Fibroblast of skin of right biceps (primary cell): Measurements from ENCODE around the gene PPP1R12C.
"Not testable (repeated sequence)": the region's sequence is repeated elsewhere in the genome, so short reads cannot be mapped to it uniquely, and the experiment has no call there.

Experiments used
- DNase-seq: peaks from one replicate; pipeline ENCODE4 v3.0.0-alpha.2; 2013

Gene PPP1R12C

GRCh38 chr19:55116859-55117662 lies at the start of gene PPP1R12C:
TSS of gene PPP1R12C (minus strand) at chr19:55117637. CDS start at chr19:55117543, 94 bp downstream.
- DNase-seq, result no peak

DNA sequence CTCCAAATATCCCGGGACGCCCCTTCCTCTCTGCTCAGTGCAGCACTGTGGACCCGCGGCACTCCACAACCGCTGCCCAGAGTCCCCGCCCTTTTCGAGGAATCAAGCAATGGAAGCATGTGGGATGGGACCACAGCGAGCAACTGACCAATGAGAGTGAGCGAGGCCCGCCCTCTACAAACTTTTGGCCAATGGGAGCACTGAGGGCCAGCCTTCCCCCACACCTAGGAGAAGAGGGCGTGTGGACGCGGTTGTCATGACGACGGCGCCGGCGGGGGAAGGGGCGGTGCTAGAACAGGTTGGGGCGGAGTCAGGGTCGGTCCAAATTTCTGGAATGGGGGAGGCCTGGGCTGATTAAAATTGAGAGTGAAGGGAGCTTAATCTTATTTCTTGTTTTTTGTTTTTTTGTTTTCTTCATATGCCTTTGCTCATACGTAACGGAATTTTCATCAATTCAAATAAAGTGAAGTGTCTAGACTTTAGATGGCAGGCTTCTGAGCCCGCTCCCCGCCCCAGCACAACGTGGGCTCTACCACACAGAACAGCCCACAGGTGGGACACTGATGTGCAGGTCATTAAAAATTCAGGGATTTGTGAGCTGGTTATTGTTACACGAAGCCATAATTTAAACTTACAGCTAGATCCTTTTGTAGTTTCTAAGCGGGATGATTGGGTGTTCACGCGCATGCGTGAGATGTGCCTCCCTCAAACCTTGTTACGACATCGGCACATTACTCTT lies 49.3 kb upstream of the PPP1R12C start, which contains the start of gene DNAAF3:
TSS of gene DNAAF3 (minus strand) at position 84 of the 739 bp plus-strand sequence. CDS start 200 bp downstream, outside the sequence.
- peak; percentile 98 for DNase-seq

GRCh38 chr19:55165952-55166529 lies 48.6 kb upstream of the PPP1R12C start:
- DNase-seq, result peak; percentile 74

DNA sequence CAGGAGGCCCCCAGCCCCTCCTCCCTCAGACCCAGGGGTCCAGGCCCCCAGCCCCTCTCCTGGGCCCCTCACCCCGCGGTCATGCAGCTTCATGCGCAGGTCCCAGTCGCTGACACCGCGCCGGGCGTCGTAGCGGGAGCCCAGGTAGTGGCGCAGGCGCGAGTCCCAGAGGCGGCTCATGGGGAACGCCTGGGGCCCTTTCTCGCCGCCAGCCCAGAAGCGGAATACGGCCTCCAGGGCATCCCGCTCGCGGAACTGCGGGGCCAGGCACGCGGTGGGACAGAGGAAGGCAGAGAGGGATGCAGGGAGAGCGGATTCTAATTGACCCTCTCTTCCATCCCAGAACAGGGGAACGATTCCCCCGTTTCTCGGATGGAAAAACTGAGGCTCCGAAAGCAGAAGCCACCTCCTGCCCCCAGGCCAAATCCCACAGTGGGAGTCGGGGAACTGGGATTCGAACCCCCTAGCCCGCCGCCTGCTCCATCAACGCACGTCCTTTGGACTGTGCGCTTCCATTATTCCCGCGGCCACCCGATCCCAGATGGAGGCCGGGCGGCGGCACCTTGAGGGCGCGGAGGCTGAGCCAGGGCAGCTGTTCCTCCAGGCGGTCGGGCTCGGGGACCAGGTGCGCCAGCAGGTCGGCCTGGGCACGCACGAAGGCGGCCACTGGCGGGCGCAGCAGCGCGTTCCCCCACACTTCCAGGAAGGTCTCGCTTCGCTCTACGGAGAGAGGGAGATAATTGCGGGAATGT lies 44.3 kb upstream of the PPP1R12C start:
- no peak for DNase-seq

DNA sequence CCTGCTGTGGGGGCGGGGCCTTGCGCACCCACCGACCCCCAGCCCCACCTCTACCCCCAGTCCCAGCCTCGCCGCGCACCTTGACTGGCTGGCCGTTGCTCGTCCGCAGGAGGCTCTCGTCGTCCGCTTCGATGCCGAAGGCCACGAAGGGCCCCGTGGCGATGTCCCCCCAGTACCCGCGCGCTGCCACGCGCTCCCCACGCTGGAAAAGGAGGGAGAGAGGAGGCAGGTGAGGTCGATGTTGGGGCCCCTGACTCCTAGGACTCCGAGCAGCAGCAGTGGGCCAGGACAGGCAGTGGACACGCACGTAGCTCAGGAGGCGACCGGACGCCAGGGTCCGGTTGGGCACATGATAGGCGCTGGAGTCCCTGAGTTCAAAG lies 43.5 kb upstream of the PPP1R12C start:
- no peak for DNase-seq

DNA sequence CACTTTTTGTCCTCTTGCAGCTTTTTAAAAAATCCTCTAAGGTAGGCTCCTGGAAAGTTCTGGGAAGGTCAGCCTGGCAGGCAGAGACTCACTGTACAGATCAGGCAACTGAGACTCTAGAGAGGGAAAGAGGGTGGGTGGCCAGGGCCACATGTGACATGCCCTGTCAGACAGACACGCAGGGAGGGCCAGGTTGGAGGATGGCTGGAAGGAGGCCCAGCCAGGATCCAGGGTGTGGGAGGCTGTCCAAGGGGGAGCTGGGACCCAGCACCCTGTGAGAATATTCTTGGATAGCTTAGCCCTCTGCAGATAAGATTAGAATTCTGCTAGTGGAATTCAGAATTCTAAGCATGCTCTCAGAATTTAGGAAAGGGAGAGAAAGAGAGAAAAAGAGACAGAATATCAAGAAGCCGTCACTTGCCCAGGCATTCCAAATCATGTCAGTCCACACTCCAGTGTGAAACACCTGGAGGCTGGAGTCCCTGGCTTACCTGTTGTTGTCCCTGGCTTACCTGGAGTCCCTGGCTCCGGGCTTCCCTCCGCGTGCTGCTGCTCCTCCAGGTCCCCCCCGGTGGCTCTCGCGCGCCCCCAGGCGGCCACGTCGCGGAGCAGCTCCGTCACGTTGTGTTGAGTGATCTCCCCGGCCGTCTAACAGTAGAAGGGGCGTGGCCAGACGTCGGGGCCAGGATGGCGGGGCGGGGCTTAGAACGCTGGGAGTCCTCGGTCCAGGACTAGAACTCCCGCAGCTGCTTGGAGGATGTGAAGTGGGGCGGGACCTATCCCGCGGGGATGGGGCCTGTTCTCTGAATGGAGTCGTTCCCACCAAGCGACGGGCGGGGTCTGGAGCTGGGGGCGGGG lies 42.9 kb upstream of the PPP1R12C start:
- peak; percentile 81 for DNase-seq

DNA sequence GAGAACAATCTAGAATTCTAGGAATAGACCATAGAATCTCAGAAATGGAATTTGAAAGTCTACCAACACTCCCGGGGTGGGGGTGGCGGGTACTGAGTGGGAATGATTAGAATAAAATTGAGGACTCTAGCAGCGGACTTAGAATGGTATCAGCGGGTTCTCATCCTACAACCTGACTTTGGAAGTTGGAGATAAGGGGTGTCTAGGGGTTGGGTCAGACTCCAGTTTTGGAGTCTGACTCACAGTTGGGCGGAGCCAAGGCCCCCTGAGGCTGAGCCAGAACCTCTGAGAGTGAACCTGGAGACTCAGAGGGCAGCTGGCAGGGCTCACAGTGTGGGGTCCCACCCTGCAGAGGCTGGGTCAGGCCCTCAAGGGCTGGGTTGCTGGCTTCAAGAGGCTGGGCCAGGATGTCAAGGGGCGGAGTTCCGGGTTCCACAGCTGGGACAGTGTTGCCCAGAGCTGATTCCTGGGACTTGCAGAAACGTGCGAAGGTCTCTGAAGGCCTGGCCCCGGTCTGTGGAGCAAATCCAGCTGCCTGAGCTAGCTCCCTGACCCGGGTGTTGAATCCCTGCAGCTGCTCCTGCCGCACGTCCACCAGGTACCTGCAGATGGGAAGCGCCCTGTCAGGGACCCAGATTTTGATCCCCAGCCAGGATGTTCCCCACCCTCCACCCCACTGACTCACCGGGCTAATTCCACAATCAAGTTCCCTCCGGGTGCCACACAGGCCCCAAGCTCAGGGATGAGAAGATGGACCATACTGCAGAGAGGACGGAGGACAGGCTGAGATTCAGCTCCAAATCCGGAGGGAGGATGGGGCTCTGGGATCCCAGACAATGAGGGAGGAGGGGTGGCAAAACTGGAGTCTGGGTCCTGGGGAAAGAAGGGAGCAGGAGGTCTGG lies 41.7 kb upstream of the PPP1R12C start:
- DNase-seq, result peak; percentile 37

GRCh38 chr19:55158423-55158822 lies 41.0 kb upstream of the PPP1R12C start:
- DNase-seq, result no peak

DNA sequence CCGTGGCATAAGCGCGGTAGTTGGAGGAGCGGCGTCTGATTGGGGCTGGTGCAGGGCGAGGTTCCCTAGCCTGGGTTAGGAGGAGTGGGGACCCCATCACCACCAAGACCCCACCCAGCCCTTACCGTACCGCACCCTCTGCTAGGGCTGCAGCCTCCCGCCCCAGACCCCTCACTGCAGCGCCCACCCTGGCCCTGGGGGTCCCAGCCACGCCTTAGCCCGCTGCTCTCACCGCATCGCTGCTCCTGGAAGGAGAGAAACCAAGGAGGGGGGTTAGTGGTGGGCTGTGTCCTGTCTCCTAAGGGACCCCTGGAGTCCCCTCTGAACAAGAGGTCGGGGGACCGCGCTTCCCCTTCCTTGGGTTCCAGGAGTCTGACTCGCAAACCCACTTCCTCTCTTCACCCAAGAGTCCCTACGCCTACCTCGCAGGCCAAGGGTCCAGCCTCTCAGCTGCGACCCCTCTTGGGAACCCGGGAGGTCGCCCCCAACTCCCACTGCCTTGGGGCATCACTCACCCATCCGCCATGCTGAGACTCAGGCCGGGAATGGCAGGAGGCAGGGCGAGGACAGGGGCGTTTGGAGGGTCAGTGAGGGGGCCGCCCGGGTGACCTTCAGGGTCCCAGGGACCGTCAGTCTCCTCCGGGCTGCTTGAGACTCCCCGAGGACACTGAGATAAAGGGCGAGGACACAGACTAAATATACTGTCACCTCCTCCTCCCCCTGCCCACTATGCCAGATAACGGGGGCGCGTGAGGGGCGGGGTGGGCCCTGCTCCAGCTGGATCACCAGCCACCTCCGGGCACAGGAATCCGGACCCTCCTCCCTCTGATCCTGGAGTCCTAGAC lies 39.8 kb upstream of the PPP1R12C start, which contains the start of gene TNNI3:
TSS of gene TNNI3 (minus strand) at position 669 of the 845 bp plus-strand sequence. CDS start at position 526, 143 bp downstream.
- no peak for DNase-seq

DNA sequence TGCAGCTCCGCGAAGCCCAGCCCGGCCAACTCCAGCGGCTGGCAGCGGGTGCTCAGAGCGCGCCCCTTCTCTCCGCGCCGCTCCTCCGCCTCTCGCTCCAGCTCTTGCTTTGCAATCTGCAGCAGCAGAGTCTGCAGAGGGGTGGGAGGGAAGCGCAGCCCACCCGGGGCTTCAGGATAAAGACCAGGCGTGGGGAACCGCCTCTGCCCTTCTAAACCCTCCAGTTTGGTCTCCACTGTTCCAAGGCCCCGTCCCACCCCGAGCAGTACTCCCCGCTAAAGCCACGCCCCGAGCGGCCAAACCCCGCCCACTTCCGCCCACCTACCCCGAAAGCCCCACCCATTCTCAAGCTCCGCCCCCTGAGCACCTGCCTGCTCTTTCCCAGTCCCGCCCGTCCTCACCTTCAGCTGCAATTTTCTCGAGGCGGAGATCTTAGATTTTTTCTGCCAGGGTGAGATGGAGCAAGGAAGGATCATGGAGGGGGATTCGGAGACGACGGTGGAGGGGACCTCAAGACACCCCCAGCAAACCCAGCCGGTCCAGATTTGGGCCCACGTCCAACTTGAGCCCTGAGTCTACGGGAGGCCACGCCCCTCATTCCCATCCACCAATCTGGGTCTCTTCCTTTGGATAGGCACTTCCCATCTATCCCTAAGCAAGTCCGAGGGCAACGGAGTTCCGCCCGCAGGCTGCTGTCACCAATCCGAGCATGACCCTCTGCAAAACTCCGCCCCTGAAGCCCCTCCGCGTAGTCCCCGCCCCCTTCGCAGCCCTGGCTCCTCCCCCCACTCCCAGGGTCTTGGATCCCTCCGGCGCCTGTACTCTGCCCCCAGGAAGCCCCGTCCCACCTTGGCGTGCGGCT lies 39.0 kb upstream of the PPP1R12C start:
- DNase-seq, result peak; percentile 40

DNA sequence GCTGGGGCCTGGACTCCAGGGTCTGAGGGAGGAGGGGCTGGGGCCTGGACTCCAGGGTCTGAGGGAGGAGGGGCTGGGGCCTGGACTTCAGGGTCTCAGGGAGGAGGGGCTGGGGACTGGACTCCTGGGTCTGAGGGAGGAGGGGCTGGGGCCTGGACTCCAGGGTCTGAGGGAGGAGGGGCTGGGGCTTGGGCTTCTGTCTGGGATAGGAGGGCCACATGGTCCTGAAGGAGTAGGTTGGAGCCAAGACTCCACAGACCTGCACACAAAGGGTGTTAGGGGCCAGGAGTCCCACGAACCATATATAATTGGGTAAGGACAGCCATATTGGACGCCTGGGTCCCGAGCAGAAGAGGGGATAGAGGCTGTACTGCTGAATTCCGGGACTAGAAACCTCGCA lies 38.3 kb upstream of the PPP1R12C start:
- not testable (repeated sequence) for DNase-seq

- no peak for DNase-seq
These were observed 36.3 kb upstream of the PPP1R12C start for GRCh38 chr19:55153652-55154264.

GRCh38 chr19:55152017-55152416 lies 34.6 kb upstream of the PPP1R12C start:
- DNase-seq, result no peak

DNA sequence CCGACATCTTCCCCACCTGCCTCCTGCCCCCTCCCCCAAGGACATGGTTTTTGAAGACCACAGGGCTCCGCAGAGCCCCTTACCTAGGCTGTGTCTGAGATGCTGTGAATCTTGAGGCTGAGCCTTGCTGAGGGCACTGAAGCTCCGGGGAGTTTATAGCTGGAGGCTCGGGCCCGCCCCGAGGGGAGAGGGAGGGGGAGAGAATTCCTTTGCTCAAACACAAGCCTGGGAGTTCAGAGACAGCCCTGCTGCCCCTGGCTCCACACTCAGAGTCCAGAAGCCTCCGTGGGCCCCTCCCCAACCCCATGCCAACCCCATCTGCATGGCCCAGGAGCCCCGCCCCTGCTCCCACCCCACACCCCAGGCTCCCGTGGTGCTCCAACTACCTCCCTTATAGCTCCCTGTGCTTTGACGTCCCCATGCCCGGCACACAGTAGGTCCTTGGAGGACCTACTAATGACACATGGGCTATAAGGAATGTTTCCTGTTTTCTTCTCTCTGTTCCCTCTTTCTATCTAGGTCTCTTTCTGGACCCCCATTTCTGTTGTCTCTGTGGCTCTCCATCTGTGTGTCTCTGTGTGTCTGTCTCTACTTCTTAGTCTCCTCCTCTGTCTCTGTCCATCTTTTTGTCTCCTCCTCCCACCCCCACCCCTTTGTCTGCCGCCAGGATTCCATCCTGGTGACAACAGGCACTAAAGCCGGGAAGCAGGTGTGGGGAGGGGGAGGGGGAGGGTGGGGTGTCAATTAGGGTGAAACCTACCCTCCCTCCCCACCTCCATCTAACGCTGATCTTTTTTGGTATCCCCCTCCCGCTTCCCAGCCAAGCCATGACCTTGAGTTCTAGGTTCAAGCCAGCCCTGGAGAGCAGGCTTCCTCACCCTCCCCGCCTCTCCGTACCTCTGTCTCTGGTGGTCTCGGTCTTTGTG lies 31.9 kb upstream of the PPP1R12C start, which contains the start of gene TNNT1:
TSS of gene TNNT1 (minus strand) at position 129 of the 926 bp plus-strand sequence. CDS start 2,049 bp downstream, outside the sequence.
- DNase-seq, result no peak

- no peak for DNase-seq
These were observed 30.3 kb upstream of the PPP1R12C start for GRCh38 chr19:55147545-55148251.

DNA sequence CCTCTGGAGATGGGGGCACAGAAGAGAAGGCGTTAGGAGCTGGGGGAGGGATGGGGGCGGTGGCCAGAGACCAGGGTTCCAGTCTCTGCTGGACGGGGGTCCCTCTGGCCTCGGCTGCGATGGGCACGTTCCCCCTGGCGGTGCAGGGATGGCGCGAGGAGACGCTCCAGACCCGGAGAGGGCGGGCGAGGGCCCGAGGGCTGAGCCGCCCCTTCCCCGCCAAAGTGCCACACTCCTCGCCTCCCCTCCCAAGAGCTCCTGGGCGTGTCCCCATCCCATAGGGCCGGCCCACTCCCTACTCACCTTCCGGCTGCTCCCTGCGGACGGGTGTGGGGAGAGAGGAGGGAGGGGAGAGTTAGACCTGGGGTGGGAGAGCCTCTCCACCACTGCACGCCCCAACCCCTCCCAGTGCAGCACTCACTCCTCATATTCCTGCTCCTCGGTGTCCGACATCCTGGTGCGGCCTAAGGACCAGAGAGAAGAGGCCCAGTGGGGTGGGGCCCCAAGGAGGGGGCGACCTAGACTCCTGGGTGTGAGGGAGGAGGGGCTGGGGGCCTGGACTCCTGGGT lies 29.4 kb upstream of the PPP1R12C start:
- peak; percentile 27 for DNase-seq
